HG03457 (cell line): ENCODE results near the gene KTN1.

Experiments
- ATAC-seq: cut with Tn5 transposase; IDR thresholded peaks from one replicate; pipeline ENCODE4 v1.9.1; 2021; ENCODE audit warnings: moderate number of reproducible peaks; ENCODE audit not compliant: unreplicated experiment

The KTN1 gene

DNA sequence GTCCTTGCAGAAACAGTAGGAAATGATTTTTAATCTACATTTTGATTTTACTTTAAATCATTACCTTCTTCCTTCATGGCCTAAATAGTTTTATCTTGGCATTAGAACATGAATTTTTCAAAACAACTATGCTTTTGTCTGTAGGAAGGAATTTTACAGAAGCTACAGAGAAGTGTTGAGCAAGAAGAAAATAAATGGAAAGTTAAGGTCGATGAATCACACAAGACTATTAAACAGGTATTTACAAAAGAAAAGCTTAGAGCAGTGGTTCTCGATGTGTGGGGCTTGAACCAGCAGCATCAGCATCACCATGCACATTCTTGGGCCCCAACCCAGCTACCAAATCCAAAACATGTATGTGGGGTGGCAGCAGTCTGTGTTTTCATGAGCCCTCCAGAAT is 91.6 kb downstream of the KTN1 start:
- ATAC-seq = no peak

DNA sequence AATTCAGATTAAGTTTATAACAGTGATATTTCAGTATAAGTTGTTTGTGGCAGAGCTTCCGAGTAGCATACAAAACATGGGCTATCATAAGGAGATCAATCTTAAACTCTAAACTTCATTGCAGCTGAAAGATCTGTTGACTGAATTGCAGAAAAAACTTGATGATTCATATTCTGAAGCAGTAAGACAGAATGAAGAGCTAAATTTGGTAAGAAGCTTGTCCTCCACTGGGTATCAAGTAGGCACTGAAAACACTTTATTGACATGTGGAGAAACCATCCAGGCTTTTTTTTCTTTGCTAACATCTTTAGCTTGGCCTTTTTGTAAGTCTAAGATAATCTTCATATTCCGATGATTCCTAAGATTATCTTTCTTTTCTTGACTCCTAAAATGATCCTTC is 93.0 kb downstream of the KTN1 start:
- no peak for ATAC-seq

DNA sequence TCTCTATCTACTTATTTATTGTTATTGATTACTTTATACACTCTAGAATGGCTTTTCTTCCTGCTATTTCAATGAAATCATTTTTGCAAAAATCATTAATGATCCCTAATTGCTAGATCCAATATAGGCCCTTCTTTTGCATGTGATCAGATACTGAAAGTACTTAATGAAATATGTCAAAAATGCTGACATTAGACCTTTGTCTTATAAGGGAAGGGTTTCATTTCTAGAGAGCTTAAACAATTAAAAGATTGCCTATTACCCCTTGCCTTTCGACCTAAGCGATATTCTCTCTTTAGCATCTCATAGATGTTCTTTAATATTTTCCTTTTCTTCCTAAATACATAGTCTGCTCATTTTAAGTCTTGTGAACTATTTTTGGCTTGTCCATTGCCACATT is 101.1 kb downstream of the KTN1 start:
- ATAC-seq = no peak

DNA sequence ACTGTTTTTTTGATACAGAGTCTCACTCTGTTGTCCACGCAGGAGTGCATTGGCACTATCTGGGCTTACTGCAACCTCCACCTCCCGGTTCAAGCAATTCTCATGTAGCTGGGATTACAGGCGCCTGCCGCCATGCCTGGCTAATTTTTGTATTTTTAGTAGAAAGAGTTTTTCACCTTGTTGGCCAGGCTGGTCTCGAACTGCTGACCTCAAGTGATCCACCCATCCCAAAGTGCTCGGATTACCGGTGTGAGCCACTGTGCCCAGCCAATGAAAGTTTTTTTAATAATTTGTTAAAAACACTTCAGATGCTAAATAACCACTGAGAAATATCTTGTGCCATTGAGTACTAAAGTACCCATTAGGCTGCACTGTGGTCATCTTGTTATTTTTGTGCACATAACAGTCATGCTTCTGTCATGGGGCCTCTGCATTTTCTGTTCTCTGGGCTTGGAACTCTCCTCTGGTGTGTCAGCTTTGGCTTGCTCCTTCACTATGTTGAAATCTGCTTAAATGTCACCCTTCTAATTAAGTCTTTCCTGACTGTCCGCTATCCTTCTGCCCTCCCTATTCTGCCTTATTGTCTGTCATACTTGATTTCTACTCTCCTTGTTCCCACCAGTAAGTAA is 105.1 kb downstream of the KTN1 start:
- no peak for ATAC-seq

DNA sequence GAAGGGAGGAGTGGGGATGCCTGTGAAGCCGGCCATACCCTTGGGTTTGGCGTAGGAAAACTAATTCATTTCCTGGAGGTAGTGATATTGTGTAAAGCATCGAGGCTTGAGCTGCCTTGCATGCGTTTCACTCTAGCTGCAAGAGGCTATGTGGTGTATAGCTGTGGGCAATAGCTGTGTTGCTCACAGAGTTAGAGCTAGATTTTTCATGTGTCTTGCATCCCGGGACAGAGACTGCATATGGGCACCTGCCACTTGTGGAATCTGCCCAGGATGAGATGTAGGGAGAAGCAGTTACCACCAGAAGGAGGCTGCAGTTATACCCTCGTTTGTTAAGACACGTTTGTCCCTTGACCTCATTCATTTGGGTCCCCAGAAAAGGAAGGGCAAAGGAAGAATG is 106.7 kb downstream of the KTN1 start:
- ATAC-seq = no peak

DNA sequence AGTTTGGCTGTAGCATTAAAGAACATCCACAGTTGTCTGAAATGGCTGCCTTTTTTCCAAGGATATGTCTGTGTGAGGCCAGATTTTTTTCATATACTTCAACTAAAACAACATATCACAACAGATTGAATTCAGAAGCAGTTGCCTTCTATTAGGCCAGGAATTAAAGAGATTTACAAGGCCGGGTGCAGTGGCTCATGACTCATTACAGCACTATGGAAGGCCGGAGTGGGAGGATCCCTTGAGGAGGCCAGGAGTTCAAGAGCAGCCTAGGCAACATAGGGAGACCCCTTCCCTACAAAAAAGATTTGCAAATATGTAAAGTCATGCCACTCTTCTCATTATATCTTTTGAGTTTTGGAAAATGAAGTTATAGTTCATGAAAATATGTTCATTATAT is 108.6 kb downstream of the KTN1 start:
- no peak for ATAC-seq

DNA sequence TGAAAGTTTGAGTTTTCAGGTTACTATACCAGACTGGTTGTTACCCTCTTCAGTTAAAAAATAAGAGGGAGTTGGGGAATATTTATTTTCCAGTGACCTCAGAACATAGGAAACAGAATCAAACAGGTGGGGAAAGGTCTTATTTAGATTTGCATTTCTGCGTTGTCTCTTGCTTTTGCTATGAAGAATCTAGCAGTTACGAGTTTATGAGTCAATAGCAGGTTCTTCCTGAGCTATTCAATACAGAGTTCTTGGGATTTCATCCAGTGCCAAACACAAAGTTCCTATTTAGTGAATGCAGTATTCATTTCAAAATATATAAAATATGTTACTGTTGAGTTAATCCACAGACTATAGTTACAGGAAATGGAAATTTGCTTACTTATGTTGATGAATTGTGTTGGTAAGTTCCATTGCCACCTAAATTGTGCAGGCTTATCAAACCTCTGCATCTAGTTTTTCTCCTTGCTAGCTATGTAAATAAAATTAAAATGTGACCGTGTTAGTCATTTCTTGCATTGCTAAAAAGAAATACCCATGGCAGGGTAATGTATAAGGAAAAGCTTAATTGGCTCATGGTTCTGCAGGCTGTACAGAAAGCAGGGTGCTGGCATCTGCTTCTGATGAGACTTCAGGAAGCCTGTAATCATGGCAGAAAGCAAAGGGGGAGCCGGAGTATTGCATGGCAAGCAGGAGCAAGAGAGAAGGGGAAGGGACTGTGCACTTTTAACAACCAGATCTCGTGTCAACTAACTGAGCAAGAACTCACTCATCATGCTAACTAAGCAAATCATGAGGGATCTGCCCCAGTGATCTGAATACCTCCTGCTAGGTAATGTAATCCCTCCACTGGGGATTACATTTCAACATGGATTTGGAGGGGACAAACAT is 110.2 kb downstream of the KTN1 start:
- no peak for ATAC-seq

DNA sequence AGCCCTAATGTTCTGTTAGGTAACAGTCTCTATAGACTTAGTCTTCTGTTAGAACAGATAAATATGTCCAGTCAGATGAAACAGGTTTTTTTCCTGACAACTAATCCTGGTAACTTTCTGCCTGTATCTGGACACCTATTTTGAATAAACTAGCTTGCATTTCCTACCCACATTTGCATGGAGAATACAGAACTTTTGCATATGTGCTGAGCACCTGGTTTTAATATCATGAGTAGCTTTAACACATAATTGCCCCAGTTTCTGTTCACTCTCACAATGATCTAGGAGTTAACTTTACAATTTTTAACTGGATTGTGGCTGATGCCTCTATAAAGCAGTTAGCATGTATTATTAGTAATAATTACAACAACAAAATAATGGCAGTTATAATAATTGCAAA is 111.7 kb downstream of the KTN1 start:
- ATAC-seq = no peak

DNA sequence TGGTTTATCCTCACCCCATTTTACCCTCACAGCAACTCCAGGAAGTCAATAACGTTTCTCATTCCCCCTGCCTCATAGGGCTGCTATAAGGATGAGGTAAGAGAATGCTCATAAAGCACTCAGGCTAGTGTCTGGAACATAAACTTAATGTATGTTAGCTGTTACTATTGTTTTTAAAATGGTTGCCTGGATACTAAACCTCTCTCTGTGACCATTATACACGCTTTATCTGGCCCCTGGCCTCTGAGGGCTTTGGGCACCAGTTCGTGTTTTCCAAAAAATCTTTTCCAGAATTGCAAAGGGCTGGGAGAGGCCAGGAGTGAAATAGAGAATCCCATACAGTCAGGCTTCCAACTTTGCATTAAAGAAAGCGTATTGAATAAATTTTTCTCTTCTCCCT is 113.9 kb downstream of the KTN1 start:
- no peak for ATAC-seq

DNA sequence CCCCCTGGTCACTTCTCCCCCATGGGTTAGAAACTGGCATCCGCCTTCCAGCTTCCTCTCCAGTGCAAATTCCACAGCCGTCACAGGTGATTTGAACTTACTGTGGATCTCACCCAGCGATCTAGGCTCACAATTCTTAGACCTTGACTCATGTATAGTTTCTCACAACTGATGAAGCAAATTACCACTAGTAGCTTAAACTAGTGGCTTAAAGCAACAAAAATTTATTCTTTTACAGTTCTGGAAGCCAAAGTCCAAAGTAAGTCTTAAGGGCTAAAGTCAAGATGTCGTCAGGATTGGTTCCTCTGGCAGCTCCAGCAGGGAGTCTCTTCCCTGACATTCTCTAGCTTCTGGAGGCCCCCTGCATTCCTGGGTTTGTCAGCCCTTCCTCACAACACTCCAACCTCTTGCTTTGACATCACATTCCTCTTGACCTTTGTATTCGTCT is 117.4 kb downstream of the KTN1 start:
- ATAC-seq = no peak

DNA sequence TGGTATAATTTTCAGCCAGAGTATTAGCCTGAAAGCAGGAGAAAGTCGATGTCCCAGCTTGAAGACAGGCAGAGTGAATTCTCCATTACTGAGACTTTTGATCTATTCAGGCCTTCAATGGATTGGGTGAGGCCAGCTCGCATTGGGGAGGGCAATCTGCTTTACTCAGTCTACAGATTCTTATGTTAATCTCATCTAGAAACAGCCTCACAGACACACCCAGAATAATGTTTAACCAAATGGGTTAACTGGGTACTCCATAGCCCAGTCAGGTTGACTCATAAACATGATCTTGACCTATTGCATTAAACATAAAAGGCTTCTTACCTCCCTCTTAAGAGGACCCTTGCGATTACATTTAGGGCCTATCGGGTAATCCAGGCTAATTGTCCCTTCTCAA is 118.0 kb downstream of the KTN1 start:
- ATAC-seq = no peak

DNA sequence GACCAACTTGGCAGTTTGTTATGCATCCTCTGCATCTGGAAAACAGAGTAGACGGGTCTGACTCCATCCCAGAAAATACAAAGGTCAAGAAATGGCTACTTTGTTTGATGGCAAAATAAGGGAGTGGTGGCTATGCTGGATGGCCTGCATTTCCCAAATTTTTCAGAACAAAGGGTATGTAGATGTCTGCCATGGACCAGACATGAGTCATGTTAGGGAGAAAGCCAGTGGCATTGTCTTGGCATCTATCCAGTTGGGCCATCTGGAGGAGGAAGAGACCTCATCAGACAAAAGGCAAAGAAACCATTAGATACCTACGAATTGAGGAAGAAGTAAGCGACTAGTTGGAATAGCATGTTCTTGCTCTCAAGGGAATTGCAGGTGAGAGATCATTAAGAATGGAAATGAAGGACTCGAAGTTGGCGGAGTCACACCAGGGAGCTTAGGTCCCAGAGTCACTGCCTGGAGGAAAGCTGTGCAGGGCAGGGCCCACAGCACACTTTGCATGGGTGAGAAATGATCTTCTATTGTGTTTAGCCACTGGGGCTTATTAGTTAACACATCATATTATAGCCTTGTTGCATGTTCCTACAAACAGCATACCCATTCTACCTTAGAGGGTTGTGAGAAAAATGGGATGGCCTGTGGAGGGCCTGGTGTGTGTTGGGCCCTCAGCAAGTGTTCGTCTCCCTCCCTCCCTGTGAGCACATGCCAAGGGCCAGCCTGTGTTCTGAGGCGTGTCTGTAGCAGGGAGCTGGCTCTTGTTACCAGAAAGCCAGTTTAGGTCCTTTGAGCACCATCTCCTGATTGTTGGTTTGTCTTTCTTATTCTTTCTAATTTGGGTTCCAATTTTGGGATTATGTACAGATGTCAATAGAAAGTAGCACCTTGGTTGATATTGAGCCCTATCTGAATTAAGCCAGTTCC is 119.4 kb downstream of the KTN1 start:
- no peak for ATAC-seq

DNA sequence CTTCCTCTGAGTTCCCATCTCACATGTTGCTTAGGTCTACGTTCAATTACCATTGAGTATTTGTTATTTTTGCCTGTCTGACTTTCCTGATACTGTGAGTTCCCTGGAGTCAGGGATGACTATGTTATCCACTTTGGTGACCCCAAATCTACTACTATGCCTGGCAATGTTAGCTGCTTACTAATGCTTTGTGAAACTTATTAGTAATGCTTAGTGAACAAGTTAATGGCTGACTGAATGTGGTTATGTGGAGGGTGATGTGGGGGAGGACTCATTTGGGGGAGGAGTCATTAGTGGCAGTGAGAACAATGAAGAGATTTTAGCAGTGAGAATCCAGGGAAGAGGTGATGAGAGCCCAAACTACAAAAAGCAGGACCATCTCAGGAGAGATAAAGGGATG is 121.6 kb downstream of the KTN1 start:
- ATAC-seq = peak; percentile 92

DNA sequence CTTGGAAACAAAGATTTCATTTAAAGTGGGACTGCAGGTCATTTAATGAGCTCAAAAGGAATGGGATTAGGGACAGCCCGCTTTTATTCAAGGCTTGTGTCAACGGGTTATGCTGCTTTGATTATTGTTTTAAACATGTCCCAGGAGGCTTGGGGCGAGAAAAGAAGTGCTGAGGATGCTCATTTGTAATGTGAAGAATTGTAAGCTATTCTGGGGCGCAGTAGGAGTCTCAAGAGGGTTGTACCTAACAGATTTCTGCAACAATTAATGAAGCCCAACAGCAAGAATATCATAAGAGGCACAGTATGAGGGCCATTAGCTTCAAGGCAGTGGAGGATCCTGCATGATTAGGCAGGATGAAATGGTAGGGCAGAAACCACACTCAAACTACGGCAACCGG is 122.5 kb downstream of the KTN1 start:
- no peak for ATAC-seq

DNA sequence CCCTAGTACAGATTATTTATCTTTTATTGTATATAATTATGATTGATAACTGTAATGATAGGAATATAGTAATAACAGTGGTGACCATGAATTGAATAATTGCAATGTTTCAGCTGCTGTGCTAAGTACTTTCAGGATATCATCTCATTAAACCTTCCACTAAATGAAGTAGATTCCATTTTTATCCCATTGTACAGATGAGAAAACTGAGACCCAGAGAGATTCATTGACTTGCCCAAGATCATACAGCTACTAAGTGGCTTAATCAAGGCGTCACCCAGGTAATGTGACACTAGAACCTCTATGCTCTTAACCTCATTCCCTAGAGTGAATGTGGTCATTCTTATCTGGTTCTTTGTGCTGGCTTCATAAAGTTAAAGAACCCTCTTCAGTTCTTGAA is 124.6 kb downstream of the KTN1 start:
- no peak for ATAC-seq

DNA sequence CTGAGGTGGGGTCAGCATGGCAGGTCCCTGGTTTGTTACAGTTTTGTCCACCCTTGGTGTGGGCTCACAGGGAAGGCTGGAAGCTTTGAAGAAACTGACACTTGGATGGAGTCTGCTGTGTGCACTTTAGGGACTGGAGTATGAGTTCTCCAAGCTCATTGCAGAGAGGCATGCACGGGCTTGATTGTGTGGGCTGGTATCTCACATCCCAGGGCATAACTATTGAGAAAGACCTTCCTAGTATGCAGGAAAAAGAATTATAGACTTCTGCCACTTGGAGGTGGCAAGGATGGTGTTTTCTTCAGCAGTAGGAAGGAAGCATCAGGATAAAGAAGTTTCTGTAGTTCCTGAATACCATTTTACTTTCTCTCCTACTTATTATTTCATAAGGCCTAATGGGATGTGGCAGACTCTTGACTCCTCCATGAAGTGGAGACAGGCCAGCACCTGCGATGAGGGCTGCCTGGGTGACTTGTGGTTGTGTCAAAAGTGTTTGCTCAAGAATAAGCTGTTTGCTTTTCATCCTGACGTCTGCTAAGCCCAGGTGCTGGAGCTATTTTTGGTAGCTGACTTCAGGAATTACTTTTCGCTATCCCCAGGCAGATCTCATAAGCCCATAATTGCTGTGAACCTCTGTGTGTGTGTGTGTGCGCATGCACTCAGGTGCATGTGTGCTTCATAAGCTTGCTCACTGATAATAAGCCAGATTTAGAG is 125.8 kb downstream of the KTN1 start:
- no peak for ATAC-seq

DNA sequence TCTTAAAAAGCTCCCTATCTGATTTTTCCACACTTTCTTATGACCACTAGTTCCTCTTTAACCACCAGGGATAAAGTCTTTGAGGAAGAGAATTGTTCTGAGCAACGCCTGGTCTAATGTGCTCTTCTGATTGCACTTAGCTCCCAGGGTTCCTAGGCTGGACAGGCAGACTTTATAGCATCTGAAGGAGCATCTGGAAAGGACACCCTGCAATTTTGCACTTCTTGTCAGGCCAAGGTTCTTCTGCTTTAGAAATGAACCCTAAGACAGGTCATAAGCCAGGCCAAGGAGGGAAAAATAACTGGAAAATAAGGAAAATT is 126.3 kb downstream of the KTN1 start:
- no peak for ATAC-seq

DNA sequence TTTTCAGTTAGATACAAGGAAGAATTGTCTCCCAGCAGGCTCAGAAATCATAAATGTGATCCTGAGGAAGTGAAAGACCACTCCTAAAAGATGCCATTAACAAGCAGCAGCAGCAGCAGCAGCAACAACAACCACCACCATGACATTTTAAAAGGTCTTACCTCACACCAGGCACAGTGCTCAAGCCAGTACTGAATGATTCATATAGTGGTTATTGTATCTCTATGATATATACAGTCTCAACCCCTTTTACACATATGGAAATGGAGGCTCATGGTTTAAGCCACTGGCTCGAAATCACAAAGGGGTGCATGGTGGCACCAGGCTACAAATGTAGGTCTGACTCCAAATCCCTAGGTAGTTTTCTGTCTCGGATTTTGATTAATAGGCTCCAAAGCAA is 126.9 kb downstream of the KTN1 start:
- ATAC-seq = no peak

DNA sequence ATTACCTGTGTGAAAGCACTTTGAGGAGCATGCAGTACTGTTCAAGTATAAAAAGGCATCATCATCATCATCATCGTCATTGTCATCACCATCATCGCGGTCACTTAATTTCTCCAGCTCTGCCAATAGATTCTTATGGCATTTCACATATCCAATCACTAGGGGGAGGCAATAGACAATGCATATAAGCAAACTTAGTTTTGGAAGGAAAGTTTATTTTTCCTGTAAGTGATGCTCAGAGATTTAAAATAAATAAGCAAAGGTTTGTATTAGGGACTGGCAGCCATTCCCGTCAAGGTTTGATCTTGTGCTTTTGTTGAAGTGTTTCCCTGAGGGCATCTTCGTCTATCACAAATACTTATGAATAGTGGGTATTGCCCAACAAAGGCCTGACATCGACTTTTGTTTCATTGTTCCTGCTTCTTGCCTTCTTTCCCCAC is 127.4 kb downstream of the KTN1 start:
- ATAC-seq = no peak

DNA sequence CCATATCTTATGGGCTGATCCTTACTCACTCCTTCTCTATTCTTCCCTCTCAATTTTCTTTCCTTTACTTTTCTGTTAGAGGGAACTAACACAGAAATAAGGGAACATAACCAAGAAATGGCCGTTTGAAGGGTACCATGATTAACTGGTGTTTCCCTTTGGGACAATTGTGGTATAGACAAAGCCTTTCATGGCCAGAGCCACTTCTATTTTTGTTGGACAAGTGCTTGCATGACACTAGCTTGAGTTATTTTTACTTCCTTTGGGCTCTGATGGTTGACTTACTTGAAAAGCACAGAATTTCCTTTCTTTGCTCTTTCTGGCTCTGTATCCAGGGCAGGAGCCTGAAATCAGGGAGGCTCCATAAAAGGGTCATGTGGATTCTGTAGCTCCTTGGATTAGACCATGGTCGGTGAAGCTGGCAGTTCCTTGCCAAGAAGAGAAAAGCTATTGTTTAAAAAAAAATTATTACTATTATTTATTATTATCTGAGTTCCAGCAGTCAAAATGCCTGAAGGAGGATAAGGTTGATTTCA is 130.6 kb downstream of the KTN1 start:
- no peak for ATAC-seq
